K562 (cell line): Measurements from ENCODE around the gene PRDM1. TPM values are rescaled to one million over a fixed set of nuclear protein-coding genes. Genes with fewer than 3 reads are reported as not detected.
A peak's percentile ranks its signal among the peaks of the same experiment; 100 is the strongest.

Source experiments
- ATAC-seq: fragments of 200-7000 bp; cut with Tn5 transposase; 3 replicates; pipeline ENCODE4 v1.9.1; 2020; ENCODE audit warnings: moderate library complexity
- BruUV-seq: library from RNA; stranded (reverse); fragments of 400-500 nt; replicated peaks from 2 replicates; lab custom pipeline; 2021; lab: Mats Ljungman, UMichigan
- CTCF ChIA-PET: fragments of 300-600 bp; formaldehyde crosslinking; extraction: SDS; loops from one replicate; lab custom pipeline; 2021; ENCODE audit warnings: low intra/inter-chr PET ratio; lab: Yijun Ruan, JAX
- POLR2A ChIA-PET: fragments of 300-600, 350-650 bp; sonication (Branson Sonifier 250); formaldehyde crosslinking; extraction: SDS; loops from one replicate; lab custom pipeline; 2021; ENCODE audit warnings: antibody characterized with exemption, inconsistent platforms; lab: Yijun Ruan, JAX
- DNase-seq, 4 experiments: peaks; one replicate each; pipeline versions ENCODE4 v3.0.0 to v3.0.0-alpha.2; 2011 to 2018; ENCODE audit warnings: low spot score in 3 of 4, mixed read lengths in 3 of 4; ENCODE audit errors: extremely low read depth in 1 of 4
- FAIRE-seq: peaks from 2 replicates; lab custom pipeline; 2011; peaks lifted over from hg19 to GRCh38; lab: Jason Lieb, UNC
- H2AFZ ChIP-seq: 2 replicates; pipeline ENCODE4 v1.6.0; 2011; ENCODE audit warnings: low read depth, low read length, control low read depth, inconsistent platforms
- H3K27ac ChIP-seq: fragments of 200-600 bp; 3 replicates; pipeline ENCODE4 v1.8.0; 2011; ENCODE audit warnings: low read depth, mild to moderate bottlenecking, control low read depth, inconsistent platforms, low read length, moderate library complexity, mixed read lengths; ENCODE audit errors: extremely low read depth
- H3K27me3 ChIP-seq, 2 experiments: fragments of 300-600 bp in 1 of 2; 2 replicates in 1 of 2; 3 replicates in 1 of 2; pipeline versions ENCODE4 v1.6.0 to v1.8.0; 2011; ENCODE audit warnings: inconsistent platforms in 2 of 2, low read length in 2 of 2, mild to moderate bottlenecking in 1 of 2, mixed read lengths in 1 of 2, moderate library complexity in 1 of 2; ENCODE audit not compliant: control insufficient read depth in 2 of 2, insufficient read depth in 2 of 2
- H3K36me3 ChIP-seq: fragments of 300-600 bp; 3 replicates; pipeline ENCODE4 v1.8.0; 2011; ENCODE audit warnings: mild to moderate bottlenecking, low read length, inconsistent platforms; ENCODE audit not compliant: control insufficient read depth, insufficient read depth
- H3K4me1 ChIP-seq, 2 experiments: fragments of 200-600 bp in 1 of 2; replicated peaks in 1 of 2; 2 replicates in 1 of 2; 3 replicates in 1 of 2; pipeline versions ENCODE4 v1.5.1 to v1.8.0; 2011; ENCODE audit warnings: inconsistent platforms in 2 of 2, low read length in 2 of 2, mild to moderate bottlenecking in 1 of 2, mixed read lengths in 1 of 2, moderate library complexity in 1 of 2; ENCODE audit not compliant: control insufficient read depth in 2 of 2, insufficient read depth in 2 of 2
- H3K4me2 ChIP-seq: 2 replicates; pipeline ENCODE4 v1.6.1; 2011; ENCODE audit warnings: low read length, control low read depth, inconsistent platforms, mixed read lengths; ENCODE audit not compliant: insufficient read depth
- H3K4me3 ChIP-seq: fragments of 200-600 bp; sonication (generic), shearing (Covaris generic); 2 replicates; pipeline ENCODE4 v1.5.1; 2016; ENCODE audit warnings: control low read depth, inconsistent platforms
- H3K79me2 ChIP-seq: fragments of 200-600 bp; 3 replicates; pipeline ENCODE4 v1.8.0; 2011; ENCODE audit warnings: low read length, inconsistent platforms; ENCODE audit not compliant: control insufficient read depth, insufficient read depth
- H3K9ac ChIP-seq, 2 experiments: 2 replicates each; pipeline versions ENCODE4 v1.6.0 to v1.6.1; 2011; ENCODE audit warnings: low read depth in 2 of 2, low read length in 2 of 2, control low read depth in 1 of 2, inconsistent platforms in 1 of 2, mild to moderate bottlenecking in 1 of 2, mixed read lengths in 1 of 2; ENCODE audit not compliant: insufficient read depth in 1 of 2
- H3K9me1 ChIP-seq: one replicate; pipeline ENCODE4 v1.6.0; 2011; ENCODE audit warnings: inconsistent platforms, mild to moderate bottlenecking, low read length, moderate library complexity; ENCODE audit not compliant: control insufficient read depth, insufficient read depth
- H3K9me3 ChIP-seq: replicated peaks from 2 replicates; pipeline ENCODE4 v1.5.1; 2011; ENCODE audit warnings: low read depth, low read length, inconsistent platforms; ENCODE audit not compliant: control insufficient read depth, insufficient read depth
- H4K20me1 ChIP-seq: replicated peaks from 2 replicates; pipeline ENCODE4 v1.6.1; 2011; ENCODE audit warnings: low read length, inconsistent platforms, mixed read lengths; ENCODE audit not compliant: control insufficient read depth, insufficient read depth
- NFXL1 ChIP-seq: fragments of 450-650 bp; formaldehyde crosslinking; IDR thresholded peaks from 2 replicates; pipeline ENCODE4 v1.4.0; 2021; ENCODE audit warnings: mild to moderate bottlenecking
- ZNF324 ChIP-seq: fragments of 250-450 bp; sonication (Bioruptor Pico); IDR thresholded peaks from 2 replicates; pipeline ENCODE4 v1.4.0; 2020; ENCODE audit warnings: mild to moderate bottlenecking
- WGBS: fragments of 100-300 bp; shearing (Covaris generic); methylation state at CpG from one replicate; pipeline ENCODE4 v1.1.6; 2016; ENCODE audit warnings: low coverage, mixed read lengths; ENCODE audit not compliant: insufficient coverage; ENCODE audit errors: missing lambda C conversion rate; 5-methylcytosine and 5-hydroxymethylcytosine counted together
- in situ Hi-C: fragments of 300-500 bp; cut with MboI; formaldehyde crosslinking; loops from 4 replicates; pipeline ENCODE4 v1.15.0; 2018; ENCODE audit warnings: inconsistent platforms, mixed read lengths
- intact Hi-C: fragments of 100-400 bp; cut with micrococcal nuclease; formaldehyde crosslinking; loops from 2 replicates; pipeline ENCODE4 v1.14.2; 2022
- polyA plus RNA-seq, 8 experiments: library from polyadenylated mRNA; depleted of rRNA in 4 of 8; stranded (reverse) in 5 of 8; unstranded in 3 of 8; fragments of >200 nt; fragmentation: Nextera tagmentation in 2 of 8; fragmentation: Illumina TruSeq in 1 of 8; extraction: Ambion mirVana in 2 of 8; extraction: Trizol in 1 of 8; gene quantifications; 2 replicates each; pipeline versions ENCODE4 v1.2.1 to v1.2.3, GENCODE V29; 2011 to 2014; ENCODE audit warnings: inconsistent platforms in 1 of 8, missing spikeins in 1 of 8
- total RNA-seq, 7 experiments: library from RNA; depleted of rRNA in 6 of 7; stranded (reverse); fragments of >200 nt in 6 of 7; fragmentation: Illumina TruSeq in 2 of 7; extraction: Trizol in 2 of 7; gene quantifications; 2 replicates each; pipeline versions ENCODE4 v1.2.1 to v1.2.3, GENCODE V29; 2011 to 2021; ENCODE audit warnings: low replicate concordance in 1 of 7
- TF ChIP-seq, protein P1 (sequence below): IDR thresholded peaks from 2 replicates; pipeline ENCODE4 v1.6.1; 2014; ENCODE audit warnings: antibody characterized with exemption
- TF ChIP-seq, protein P2 (sequence below): fragments of 250-450 bp; sonication (Bioruptor Pico); IDR thresholded peaks from 2 replicates; pipeline ENCODE4 v1.5.0; 2021; ENCODE audit warnings: mild to moderate bottlenecking, moderate library complexity
- TF ChIP-seq, protein P3 (sequence below), 2 experiments: fragments of 450-650 bp; conservative IDR thresholded peaks; 2 replicates each; pipeline ENCODE4 v1.6.1; 2017; ENCODE audit warnings: mild to moderate bottlenecking in 2 of 2, moderate library complexity in 2 of 2
- TF ChIP-seq, protein P4 (sequence below): sonication (generic); formaldehyde crosslinking; IDR thresholded peaks from 2 replicates; pipeline ENCODE4 v1.8.0; 2023; ENCODE audit warnings: mild to moderate bottlenecking, missing genetic modification reagents

Gene PRDM1
- total and polyA plus RNA-seq, 9 of the 15 experiments (the other 6 are each of a cell fraction or from before 2014, with no cell fraction given): 0.09 to 0.89 (median 0.27) TPM

DNA sequence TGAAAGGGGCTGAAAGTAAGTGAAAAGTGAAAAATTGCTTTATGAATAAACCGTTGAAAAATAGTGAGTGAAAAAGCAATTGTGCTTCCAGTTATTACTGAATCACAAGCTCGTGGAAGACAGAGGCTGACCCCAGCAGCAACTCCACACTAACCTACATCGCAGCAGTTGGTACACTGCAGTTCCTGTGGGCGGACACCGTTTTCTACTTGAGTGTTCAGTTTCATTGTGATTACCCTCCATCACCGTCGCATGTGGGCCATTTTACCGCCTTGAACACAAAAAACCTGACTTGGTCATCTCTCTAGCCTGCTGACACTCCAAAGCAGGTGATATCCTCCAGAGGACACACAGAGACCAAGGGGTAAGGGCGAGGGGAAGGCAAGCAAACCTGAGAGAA is 28.4 kb downstream of the PRDM1 start:
- Histone ChIP-seq H3K27me3 (no peaks in the 10 kb centered on the region), H3K9ac (no peak overlapping the region), H3K9me1 (no peaks in the 10 kb centered on the region), H3K4me3 (no peak overlapping the region), H3K27ac (no peak overlapping the region), H3K4me2 (no peak overlapping the region), H3K36me3 (no peaks in the 10 kb centered on the region), H3K4me1 (peaks cover 5 to 12% of the 10 kb centered on the region in 2 experiments; a peak in 4 of 5 replicates), H3K79me2 (no peaks in the 10 kb centered on the region), H4K20me1 (no peaks in the 10 kb centered on the region), H3K9me3 (no peaks in the 10 kb centered on the region), H2AFZ (peak overlapping the region; percentile 40; the same call in 1 of the 2 replicates)
- POLR2A ChIA-PET: no interaction called here
- WGBS: 53% methylated on average over 9 of the region's 9 CpGs
- in situ Hi-C loops: no loop called here
- no peak for TF ChIP-seq ZNF324 (CRISPR knock-in tag)
- TF ChIP-seq, protein P1, sequence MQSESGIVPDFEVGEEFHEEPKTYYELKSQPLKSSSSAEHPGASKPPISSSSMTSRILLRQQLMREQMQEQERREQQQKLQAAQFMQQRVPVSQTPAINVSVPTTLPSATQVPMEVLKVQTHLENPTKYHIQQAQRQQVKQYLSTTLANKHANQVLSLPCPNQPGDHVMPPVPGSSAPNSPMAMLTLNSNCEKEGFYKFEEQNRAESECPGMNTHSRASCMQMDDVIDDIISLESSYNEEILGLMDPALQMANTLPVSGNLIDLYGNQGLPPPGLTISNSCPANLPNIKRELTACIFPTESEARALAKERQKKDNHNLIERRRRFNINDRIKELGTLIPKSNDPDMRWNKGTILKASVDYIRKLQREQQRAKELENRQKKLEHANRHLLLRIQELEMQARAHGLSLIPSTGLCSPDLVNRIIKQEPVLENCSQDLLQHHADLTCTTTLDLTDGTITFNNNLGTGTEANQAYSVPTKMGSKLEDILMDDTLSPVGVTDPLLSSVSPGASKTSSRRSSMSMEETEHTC: no peak
- TF ChIP-seq NFXL1: no peak
- intact Hi-C loops: no loop called here
- no TSS peak for BruUV-seq
- DNase-seq (no peak), ATAC-seq (no peak; the same call in 1 of the 3 replicates), FAIRE-seq (no peak)
- CTCF ChIA-PET: no interaction called here

DNA sequence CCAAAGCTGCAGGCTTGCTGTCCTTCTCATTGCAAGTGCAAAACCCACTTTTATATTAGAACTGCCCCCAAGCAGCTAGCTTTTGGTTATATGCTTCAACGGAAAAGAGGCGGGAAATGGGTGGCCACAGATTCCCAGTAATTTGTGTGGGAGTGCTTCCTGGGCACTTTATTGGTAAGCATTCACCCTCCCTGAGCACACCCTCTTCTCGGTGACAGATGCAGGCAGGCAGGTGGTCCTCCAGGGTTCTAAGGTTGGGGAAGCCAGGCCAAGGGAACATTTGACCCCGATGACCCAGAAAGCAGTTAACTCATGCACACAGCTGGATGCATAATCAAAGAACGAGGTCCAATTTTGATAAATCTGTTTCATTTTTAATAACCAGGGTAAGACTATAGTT is 29.1 kb downstream of the PRDM1 start:
- intact Hi-C loops: no loop called here
- TF ChIP-seq, protein P2, sequence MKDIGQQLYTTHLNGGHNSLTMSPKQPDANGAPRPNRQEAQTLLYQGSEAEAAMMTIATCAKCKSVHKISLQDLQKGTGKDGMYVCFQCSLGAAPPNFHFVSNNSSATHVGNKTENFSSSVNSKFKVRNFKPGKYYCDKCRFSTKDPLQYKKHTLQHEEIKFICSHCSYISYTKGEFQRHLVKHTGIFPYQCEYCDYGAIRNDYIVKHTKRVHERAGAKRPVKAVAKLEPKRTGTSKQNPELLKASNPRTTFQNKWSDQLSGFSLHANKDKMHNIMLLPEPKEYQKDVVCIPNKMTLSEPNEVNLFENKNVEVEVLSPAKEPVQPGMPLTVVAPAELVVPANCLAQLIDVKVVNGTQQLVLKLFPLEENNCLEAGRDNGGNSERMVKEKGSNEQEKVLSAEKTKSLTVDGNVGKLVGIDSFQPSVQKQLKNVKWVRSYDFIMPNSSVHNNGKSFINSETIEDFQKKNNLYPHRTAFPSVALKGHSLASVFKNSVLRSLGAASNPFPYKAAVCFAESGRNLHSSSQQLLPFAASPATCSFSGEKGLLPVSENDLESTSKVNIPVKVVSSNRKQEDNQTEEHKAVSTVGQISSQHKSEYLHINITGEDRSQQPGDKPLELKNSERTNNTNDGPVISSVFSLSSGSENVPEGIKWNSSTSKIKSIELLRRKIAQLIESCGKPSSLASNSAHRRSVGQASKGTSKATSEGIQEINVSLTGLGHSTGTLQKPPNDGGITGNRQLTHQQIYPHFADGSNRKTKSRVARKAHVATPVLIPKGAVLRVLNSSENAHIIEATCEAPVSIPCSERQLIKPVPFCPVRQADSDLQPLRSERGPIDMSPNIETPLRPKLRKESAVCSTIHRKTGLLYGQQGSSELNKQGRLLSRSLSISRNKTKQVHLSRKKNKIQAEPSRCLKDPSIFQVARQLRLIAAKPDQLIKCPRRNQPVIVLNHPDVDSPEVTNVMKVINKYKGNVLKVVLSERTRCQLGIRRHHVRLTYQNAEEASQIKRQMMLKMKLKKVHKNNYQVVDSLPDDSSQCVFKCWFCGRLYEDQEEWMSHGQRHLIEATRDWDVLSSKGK (CRISPR knock-in tag): no peak
- TF ChIP-seq, protein P3, sequence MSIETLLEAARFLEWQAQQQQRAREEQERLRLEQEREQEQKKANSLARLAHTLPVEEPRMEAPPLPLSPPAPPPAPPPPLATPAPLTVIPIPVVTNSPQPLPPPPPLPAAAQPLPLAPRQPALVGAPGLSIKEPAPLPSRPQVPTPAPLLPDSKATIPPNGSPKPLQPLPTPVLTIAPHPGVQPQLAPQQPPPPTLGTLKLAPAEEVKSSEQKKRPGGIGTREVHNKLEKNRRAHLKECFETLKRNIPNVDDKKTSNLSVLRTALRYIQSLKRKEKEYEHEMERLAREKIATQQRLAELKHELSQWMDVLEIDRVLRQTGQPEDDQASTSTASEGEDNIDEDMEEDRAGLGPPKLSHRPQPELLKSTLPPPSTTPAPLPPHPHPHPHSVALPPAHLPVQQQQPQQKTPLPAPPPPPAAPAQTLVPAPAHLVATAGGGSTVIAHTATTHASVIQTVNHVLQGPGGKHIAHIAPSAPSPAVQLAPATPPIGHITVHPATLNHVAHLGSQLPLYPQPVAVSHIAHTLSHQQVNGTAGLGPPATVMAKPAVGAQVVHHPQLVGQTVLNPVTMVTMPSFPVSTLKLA (conservative IDR thresholded peaks at IDR 0.05): no peak
- TF ChIP-seq, protein P4, sequence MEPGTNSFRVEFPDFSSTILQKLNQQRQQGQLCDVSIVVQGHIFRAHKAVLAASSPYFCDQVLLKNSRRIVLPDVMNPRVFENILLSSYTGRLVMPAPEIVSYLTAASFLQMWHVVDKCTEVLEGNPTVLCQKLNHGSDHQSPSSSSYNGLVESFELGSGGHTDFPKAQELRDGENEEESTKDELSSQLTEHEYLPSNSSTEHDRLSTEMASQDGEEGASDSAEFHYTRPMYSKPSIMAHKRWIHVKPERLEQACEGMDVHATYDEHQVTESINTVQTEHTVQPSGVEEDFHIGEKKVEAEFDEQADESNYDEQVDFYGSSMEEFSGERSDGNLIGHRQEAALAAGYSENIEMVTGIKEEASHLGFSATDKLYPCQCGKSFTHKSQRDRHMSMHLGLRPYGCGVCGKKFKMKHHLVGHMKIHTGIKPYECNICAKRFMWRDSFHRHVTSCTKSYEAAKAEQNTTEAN (CRISPR knock-in tag): no peak

More for the DNA sequence above, 29.1 kb downstream of the PRDM1 start:
- no peaks in the 10 kb centered on the region for H3K9me1 ChIP-seq
- no TSS peak for BruUV-seq
- WGBS: 58% methylated on average over 5 of the region's 5 CpGs
- H3K79me2 ChIP-seq: no peaks in the 10 kb centered on the region
- ChIA-PET CTCF (no interaction called here), POLR2A (no interaction called here)
- no peak overlapping the region for H2AFZ ChIP-seq
- ATAC-seq (no peak), DNase-seq (no peak), FAIRE-seq (no peak)
- H3K4me1 ChIP-seq: peaks cover 0 to 4% of the 10 kb centered on the region in 2 experiments; a peak in 3 of 5 replicates
- no peaks in the 10 kb centered on the region for H4K20me1 ChIP-seq
- no peaks in the 10 kb centered on the region for H3K36me3 ChIP-seq
- no peak overlapping the region for H3K4me2 ChIP-seq
- no peak overlapping the region for H3K27ac ChIP-seq
- no peak overlapping the region for H3K9ac ChIP-seq
- no peaks in the 10 kb centered on the region for H3K27me3 ChIP-seq
- no peak overlapping the region for H3K4me3 ChIP-seq
- in situ Hi-C loops: no loop called here
- no peaks in the 10 kb centered on the region for H3K9me3 ChIP-seq
